NK-92 (cell line): ENCODE results near the gene CDH4.

ENCODE experiments used
- DNase-seq: peaks from one replicate; lab custom pipeline; 2025; ENCODE audit not compliant: unreplicated experiment; lab: John Stamatoyannopoulos, UW

The CDH4 gene

DNA sequence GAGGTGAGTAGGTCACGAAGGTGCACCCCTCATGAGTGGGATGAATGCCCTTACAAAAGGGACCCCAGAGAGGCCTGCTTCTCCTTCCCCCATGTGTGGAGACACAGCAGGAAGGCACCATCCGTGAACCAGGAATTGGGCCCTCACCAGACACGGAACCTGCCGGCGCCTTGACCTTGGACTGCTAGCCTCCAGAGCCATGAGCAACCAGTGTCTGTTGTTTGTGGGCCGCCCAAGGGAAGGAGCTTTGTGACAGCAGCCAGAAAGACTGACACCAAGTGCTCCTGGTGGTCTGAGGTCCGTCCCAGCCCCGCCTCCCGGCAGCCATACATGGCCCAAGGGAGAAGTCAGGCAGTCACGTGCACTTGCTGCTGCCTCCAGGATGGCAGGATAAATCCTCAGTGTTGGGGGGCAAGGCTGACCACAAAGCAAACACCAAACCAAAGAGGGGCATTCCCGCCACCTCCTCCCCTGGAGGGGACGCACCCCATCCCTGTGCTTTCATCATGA lies 29.3 kb downstream of the CDH4 start:
- DNase-seq: no peak

DNA sequence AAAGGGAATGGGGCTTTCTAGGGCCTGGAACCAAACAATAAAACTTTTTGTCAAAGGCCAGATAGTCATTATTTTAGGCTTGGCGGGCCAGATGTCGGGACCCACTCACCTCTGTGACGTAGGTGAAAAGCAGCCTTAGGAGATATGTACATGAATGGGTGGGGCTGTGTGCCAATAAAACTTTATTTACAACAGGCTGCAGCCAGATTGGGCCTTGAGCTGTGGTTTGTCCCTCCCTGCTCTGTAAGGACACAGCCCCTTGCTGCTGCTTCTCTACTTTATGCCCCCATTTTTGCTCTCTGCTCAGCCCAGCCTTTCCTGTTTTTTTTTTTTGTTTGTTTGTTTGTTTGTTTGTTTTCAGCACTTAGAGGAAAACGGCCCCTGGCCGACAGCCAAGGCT lies 32.7 kb downstream of the CDH4 start:
- DNase-seq: no peak

DNA sequence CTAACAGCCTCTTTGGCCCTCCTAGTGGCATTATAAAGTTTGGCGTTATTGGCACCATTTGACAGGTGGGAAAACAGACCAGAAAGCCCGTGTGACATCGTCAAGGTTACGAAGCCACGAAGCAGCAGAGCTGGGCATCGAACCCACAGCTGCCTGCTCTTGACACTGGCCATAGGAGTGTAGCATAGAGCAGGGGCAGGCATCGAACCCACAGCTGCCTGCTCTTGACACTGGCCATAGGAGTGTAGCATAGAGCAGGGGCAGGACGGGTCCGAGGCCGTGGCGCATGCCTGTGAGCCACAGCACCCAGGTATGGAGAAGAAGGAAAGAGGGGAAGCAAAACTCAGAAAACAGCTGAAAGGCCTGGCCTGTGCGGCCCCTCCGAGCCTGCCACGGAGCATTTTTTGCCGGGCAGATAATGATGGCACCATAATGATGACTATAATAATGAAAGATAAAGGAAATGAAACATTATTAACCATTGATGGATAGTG lies 33.1 kb downstream of the CDH4 start:
- DNase-seq: no peak

DNA sequence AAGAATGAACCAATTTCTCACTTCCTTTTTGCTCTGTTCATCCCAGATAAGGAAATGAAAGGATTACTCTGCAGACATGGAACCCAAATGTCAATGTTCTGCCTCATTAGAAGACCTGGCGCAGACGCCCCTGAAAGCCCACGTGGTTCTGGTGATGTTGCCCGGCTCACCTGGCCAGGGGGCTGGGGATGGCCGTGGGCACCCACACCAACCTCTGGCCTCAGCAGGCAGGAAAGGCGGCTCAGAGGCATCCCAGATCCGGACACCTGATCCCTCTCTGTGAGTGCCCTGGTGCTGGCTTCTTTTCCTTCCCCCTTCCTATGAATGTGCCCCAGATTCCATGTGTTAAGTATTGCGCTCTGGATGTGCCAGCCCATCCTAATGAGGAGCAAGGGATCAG lies 33.6 kb downstream of the CDH4 start:
- DNase-seq: no peak

DNA sequence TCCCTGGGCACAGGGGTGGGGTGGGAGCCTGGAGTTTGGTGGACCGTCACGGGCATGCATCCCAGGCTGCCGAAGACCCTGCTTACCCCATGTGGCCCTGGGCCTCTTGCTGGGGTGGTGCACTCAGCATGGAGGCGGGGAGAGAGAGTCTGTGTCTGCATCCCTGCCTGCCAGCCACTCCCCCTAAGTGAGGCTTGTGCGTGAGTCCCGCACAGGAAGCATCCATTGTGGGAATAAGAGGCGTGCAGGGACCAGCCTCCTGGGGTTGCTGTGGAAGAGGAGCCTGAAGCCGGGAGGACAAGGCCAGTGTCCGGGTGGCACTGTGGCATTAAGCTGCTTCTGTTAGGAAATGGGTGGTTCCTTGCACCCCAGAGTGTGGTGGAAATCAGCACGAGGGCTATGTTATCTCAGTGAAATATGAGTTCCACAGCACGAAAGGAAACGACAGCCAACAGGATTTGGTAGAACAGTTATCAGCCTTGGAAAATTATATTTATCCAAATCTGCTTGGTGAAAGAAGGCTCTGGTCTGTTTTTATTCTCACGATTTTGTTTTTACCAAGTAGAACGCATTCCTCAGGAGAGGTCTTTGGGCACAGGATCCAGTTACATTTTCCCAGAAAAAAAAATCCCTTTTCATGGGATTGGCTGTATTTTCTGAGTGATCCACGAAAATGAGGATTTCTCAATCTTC lies 35.7 kb downstream of the CDH4 start:
- no peak for DNase-seq

- DNase-seq: no peak
These were observed 36.3 kb downstream of the CDH4 start for GRCh38 chr20:61288331-61288784.

DNA sequence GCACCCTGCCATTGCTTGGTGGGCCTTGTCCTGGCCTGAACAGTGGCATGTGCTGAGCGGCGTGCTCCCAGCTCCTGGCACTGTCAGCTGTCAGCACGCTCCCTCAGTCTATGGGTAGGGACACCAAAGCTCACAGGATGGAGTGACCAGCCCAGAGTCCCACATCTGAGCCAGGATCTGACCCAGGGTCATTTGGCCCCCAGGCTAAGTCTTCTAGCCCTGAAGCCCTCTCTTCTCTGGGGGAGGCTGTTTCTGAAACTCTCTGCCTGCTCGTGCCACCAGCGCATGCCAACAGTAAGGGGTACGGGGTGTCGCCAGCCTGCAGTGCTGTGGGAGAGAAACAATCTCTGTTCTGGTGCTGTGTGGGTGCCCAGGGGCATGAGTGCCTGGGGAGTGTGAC lies 37.1 kb downstream of the CDH4 start:
- DNase-seq: no peak

GRCh38 chr20:61290721-61291120 lies 38.7 kb downstream of the CDH4 start:
- no peak for DNase-seq

DNA sequence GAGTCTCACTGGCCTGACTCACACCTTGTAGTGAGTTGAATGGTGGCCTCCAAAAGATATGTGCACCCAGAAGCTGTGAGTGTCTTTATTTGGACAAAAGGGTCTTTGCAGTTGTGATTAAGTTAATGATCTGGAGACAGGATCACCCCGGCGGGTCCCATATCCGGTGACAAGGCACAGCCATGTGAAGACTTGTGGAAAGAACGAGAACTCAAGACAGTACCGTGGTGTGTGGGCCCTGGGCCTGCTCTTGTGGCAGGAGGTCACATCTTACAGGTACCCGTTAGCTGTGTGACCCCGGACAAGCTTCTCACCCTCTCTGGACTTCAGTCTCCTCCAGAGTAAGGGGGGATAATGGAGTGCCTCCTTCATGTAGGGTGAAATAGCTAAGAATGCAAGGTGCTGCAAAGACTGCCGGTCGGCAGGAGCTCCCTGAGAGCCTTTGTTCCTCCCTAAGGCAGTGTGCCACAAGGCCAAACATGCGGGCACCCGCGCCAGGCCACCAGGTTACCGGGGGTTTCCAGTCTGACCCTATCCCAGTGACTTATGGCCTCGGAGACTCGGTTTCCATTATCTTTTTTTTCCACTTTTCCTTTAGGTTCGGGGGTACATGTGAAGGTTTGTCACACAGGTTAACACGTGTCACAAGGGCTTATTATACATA lies 39.2 kb downstream of the CDH4 start:
- no peak for DNase-seq

- DNase-seq: no peak
These were observed 40.3 kb downstream of the CDH4 start for GRCh38 chr20:61292391-61292790.

GRCh38 chr20:61292821-61293612 lies 41.0 kb downstream of the CDH4 start:
- DNase-seq: no peak

- DNase-seq: no peak
These were observed 41.9 kb downstream of the CDH4 start for GRCh38 chr20:61293951-61294350.

GRCh38 chr20:61295249-61295648 lies 43.2 kb downstream of the CDH4 start:
- DNase-seq: no peak

DNA sequence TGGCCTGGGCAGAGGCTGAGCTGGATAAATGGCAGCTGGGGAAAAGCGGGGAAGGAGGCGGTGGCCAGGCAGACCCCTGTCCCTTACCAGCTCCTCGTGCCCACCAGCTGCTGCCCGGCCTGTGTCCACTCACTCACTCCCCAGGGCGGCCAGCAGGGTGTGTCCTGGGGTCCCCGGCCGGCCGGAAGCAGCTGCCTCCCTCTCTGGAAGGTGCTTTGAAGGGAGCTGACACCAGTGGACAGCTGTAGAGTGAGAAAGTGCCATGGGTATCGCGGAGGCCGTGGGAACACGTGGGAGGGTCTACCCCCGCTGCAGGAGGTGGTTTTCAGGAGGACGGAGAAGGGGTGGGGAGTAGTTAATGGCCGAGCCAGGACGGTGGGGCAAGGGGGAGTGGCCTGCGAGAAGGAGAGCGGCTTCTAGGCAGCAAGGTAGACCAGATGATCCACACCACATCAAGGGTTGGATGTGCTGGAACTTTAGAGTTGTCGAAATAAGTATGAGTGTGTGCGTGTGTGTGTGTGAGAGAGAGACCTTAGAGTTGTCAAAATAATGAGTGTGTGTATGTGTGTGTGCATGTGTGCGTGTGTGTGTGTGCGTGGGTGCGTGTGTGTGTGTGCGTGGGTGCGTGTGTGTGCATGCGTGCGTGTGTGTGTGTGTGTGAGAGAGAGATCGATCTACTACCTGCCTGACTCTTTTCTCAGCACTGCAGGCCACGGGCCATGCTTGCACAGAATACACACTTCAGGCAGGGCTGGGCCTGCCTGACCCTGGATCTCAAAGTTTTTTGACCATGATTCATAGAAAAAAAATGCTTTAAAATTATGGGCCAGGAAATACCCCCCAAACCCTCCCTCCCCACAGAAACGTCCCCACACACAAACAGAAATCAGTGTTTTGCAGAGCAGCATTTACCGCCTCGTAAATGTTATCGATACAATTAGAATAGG lies 43.9 kb downstream of the CDH4 start:
- no peak for DNase-seq

- no peak for DNase-seq
These were observed 44.6 kb downstream of the CDH4 start for GRCh38 chr20:61296629-61297019.

GRCh38 chr20:61297491-61297890 lies 45.4 kb downstream of the CDH4 start:
- no peak for DNase-seq

DNA sequence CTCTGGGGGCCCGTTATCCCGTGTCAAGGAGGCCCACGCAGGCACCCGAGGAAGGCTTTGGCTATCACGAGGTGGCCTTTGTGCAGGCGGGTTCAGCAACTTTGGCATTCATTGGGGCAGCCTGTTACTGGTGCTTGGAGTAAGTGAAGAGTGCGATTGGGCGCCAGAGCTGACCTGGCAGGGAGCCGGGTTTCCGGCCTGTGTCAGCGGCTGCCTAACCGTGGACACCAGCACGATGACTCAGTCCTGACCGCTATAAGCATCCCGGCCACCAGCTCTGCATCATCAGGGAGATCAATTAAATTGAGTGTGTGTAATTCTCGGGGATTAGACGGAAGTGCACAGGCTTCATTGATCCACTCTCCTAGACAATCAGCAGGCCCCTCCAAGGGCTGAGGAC lies 45.9 kb downstream of the CDH4 start:
- no peak for DNase-seq

GRCh38 chr20:61298661-61299060 lies 46.6 kb downstream of the CDH4 start:
- DNase-seq: no peak

- no peak for DNase-seq
These were observed 47.0 kb downstream of the CDH4 start for GRCh38 chr20:61299104-61299503.

GRCh38 chr20:61299618-61300017 lies 47.6 kb downstream of the CDH4 start:
- DNase-seq: no peak

DNA sequence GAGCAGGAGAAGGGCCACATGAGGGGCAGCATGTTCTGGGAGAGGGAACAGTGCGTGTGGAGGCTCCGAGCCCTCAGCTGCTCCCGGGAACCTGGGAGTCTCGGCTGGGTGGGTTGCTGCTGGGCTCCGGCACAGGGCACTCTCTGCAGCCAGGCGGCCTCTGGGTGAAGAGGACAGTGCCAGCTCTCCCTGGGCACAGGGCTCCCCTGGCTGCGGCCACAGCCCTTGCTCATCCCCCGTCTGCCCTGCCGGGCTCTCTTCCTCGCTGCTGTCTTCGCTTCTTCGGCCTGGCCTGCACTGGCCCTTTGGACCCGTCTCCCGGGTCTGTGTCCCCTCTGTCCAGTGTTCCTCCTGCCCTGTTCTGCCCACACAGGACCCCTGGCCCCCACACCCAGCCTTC lies 48.2 kb downstream of the CDH4 start:
- DNase-seq: no peak
